Effector memory CD8-positive, alpha-beta T cell (primary cell): ENCODE measurements around the gene ADAMTS12.

Experiments used
- ATAC-seq: fragments of 150-1000 bp; cut with Tn5 transposase; replicated peaks from 2 replicates; pipeline ENCODE4 v1.10.0; 2021; ENCODE audit warnings: mild to moderate bottlenecking, moderate library complexity
- DNase-seq, 3 experiments: peaks; one replicate each; pipeline ENCODE4 v3.0.0; 2021
- H3K27ac Mint-ChIP-seq, 2 donors: one replicate each; pipeline ENCODE4 v1.8.0; 2022; ENCODE audit warnings: mild to moderate bottlenecking in 2 of 2, mixed read lengths in 2 of 2, moderate library complexity in 2 of 2
- H3K27me3 Mint-ChIP-seq, 2 donors: one replicate each; pipeline ENCODE4 v1.8.0; 2022; ENCODE audit warnings: mixed read lengths in 2 of 2
- H3K36me3 Mint-ChIP-seq: one replicate; pipeline ENCODE4 v1.8.0; 2022; ENCODE audit warnings: mild to moderate bottlenecking, moderate library complexity, mixed read lengths; ENCODE audit not compliant: insufficient read depth
- H3K4me1 Mint-ChIP-seq, 2 donors: one replicate each; pipeline ENCODE4 v1.8.0; 2022; ENCODE audit warnings: low read depth in 2 of 2, mixed read lengths in 2 of 2
- H3K4me3 Mint-ChIP-seq, 2 donors: one replicate each; pipeline ENCODE4 v1.8.0; 2022; ENCODE audit warnings: mild to moderate bottlenecking in 2 of 2, mixed read lengths in 2 of 2, moderate library complexity in 2 of 2
- H3K9me3 Mint-ChIP-seq, 2 donors: one replicate each; pipeline ENCODE4 v1.8.0; 2022; ENCODE audit warnings: mixed read lengths in 2 of 2

The ADAMTS12 gene

DNA sequence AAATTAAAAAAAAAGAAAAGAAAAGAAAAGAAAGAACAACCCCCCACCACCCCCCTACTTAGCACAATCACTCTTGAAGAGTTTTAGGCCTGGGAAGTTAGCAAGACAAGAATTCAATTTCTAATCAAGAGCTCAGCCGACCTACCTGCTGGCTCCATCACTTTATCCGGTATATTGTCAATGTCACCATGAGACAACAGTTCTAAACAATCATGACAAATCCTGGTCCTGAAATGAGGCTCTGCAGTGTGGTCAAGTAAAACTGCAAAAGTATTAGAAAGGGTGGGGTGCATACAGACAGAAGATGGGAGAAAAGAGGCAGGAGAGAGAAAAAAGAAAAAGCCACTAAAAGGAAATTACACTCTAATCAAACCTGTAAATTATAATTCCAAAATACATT, 287.3 kb downstream of the ADAMTS12 start:
- ATAC-seq (no peak), DNase-seq (no peak)
- Mint-ChIP-seq H3K9me3 (no peaks in the 10 kb centered on the region), H3K4me1 (no peaks in the 10 kb centered on the region), H3K27ac (no peak overlapping the region), H3K27me3 (peaks cover 0 to 17% of the 10 kb centered on the region in 2 donors), H3K4me3 (no peak overlapping the region), H3K36me3 (no peaks in the 10 kb centered on the region)

DNA sequence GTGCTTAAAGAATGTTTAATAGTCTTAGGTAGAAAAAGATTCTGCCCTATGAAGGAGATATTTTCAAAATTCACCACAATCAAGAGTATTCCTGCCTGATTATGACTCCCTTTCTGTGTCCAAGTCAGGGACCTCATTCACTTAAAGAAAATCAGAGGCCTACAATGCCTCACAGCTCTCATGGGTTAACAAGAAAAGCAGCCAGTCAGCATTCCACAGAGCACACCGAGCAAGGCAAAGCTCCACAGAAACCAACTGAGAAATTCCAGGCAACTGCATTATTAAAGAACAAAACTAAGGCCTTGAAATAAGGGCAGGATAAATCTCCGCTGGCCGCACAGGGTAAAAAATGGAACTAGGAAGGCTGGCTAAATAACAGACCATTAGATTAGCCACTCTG, 289.9 kb downstream of the ADAMTS12 start:
- peaks cover 0 to 11% of the 10 kb centered on the region in 2 donors for H3K27me3 Mint-ChIP-seq
- no peaks in the 10 kb centered on the region for H3K4me1 Mint-ChIP-seq
- H3K36me3 Mint-ChIP-seq, result no peaks in the 10 kb centered on the region
- no peak for DNase-seq
- H3K27ac Mint-ChIP-seq, result no peak overlapping the region
- H3K9me3 Mint-ChIP-seq, result no peaks in the 10 kb centered on the region
- ATAC-seq, result no peak
- no peak overlapping the region for H3K4me3 Mint-ChIP-seq

GRCh38 chr5:33595303-33595702, 296.5 kb downstream of the ADAMTS12 start:
- no peak overlapping the region for H3K27ac Mint-ChIP-seq

GRCh38 chr5:33594006-33594405, 297.8 kb downstream of the ADAMTS12 start:
- Mint-ChIP-seq H3K36me3 (no peaks in the 10 kb centered on the region), H3K27ac (no peak overlapping the region), H3K9me3 (no peaks in the 10 kb centered on the region), H3K27me3 (peaks cover 5 to 7% of the 10 kb centered on the region in 2 donors), H3K4me3 (no peak overlapping the region), H3K4me1 (no peaks in the 10 kb centered on the region)
- no peak for ATAC-seq
- no peak for DNase-seq

More at GRCh38 chr5:33595303-33595702, 296.5 kb downstream of the ADAMTS12 start:
- Mint-ChIP-seq H3K9me3 (no peaks in the 10 kb centered on the region), H3K36me3 (no peaks in the 10 kb centered on the region), H3K4me1 (no peaks in the 10 kb centered on the region), H3K27me3 (peaks cover 5 to 7% of the 10 kb centered on the region in 2 donors), H3K4me3 (no peak overlapping the region)
- DNase-seq, result no peak
- no peak for ATAC-seq

GRCh38 chr5:33592245-33592644, 299.5 kb downstream of the ADAMTS12 start:
- H3K27ac Mint-ChIP-seq, result no peak overlapping the region
- no peaks in the 10 kb centered on the region for H3K36me3 Mint-ChIP-seq
- ATAC-seq (no peak), DNase-seq (no peak)
- no peaks in the 10 kb centered on the region for H3K4me1 Mint-ChIP-seq
- peaks cover 5 to 7% of the 10 kb centered on the region in 2 donors for H3K27me3 Mint-ChIP-seq
- no peak overlapping the region for H3K4me3 Mint-ChIP-seq
- H3K9me3 Mint-ChIP-seq, result no peaks in the 10 kb centered on the region

DNA sequence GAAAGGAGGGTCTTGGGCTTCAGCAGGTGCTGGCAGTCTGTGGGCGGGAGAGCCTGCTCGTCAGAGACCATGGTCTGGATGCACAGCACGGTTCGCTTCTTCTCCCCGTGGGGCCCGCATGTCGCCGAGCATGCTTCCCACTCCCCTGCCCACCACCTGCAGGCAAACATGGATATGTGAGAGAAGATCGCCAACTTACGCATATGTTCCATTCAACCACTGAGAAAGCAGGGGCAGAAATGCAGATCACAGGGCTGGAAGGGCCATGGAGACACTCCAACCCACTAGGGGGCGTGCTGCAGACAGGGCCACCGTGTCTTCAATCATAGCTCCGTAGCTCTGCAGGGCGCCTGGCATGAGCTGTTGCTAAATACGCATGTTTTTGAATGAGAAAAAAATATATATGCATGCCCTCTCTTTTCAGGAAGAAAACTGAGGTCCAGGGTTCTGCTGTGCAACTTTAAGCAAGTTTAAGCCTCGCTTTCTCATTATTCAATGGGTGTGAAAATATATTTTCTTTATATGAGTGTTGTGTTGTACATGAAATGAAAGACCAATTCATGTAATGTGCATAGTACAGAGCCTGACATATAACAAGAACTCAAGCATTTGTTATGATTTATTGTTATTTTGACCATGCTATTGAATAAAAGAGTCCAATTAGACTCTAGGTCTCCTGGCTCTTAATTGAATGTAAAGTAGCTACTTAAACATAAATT, 303.0 kb downstream of the ADAMTS12 start:
- no peak for ATAC-seq

GRCh38 chr5:33583332-33583731, 308.5 kb downstream of the ADAMTS12 start:
- H3K36me3 Mint-ChIP-seq, result no peaks in the 10 kb centered on the region
- ATAC-seq, result no peak
- H3K4me1 Mint-ChIP-seq, result no peaks in the 10 kb centered on the region
- H3K9me3 Mint-ChIP-seq, result no peaks in the 10 kb centered on the region
- peaks cover 9 to 11% of the 10 kb centered on the region in 2 donors for H3K27me3 Mint-ChIP-seq
- DNase-seq, result no peak
- no peak overlapping the region for H3K4me3 Mint-ChIP-seq
- no peak overlapping the region for H3K27ac Mint-ChIP-seq

More for the DNA sequence above, 303.0 kb downstream of the ADAMTS12 start:
- Mint-ChIP-seq H3K27ac (no peak overlapping the region), H3K4me1 (no peaks in the 10 kb centered on the region), H3K36me3 (no peaks in the 10 kb centered on the region), H3K4me3 (no peak overlapping the region), H3K9me3 (no peaks in the 10 kb centered on the region), H3K27me3 (no peaks in the 10 kb centered on the region)
- DNase-seq, result peak in 1 of 3 experiments; percentile 0

DNA sequence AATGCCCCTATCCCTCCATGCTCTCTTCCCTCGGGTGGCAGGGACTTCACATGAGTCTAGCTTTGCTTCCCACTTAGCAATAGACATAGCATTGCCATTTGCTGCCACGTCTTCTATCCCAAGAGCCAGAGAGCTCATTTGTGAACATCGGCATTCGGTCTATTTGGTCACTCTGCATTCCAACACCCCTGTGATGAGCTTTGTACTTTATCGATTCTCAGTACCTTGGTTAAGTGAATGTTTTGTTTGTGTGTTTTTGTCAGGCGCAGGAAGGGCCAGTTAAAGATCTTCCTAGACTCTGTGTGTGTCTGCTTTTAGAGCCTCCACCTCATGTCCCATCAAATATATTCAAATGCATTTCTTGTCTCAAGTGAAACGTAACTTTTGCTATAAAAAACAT, 309.4 kb downstream of the ADAMTS12 start:
- Mint-ChIP-seq H3K27me3 (peaks cover 9 to 11% of the 10 kb centered on the region in 2 donors), H3K27ac (no peak overlapping the region), H3K9me3 (peaks cover 0 to 2% of the 10 kb centered on the region in 2 donors), H3K36me3 (no peaks in the 10 kb centered on the region), H3K4me1 (no peaks in the 10 kb centered on the region), H3K4me3 (no peak overlapping the region)
- ATAC-seq (no peak), DNase-seq (no peak)

- peaks cover 9 to 23% of the 10 kb centered on the region in 2 donors for H3K27me3 Mint-ChIP-seq
- ATAC-seq (no peak), DNase-seq (no peak)
- H3K4me3 Mint-ChIP-seq, result no peak overlapping the region
- H3K9me3 Mint-ChIP-seq, result peaks cover 0 to 2% of the 10 kb centered on the region in 2 donors
- H3K36me3 Mint-ChIP-seq, result no peaks in the 10 kb centered on the region
- no peak overlapping the region for H3K27ac Mint-ChIP-seq
- H3K4me1 Mint-ChIP-seq, result no peaks in the 10 kb centered on the region
These were observed 312.0 kb downstream of the ADAMTS12 start for GRCh38 chr5:33579789-33580188.

DNA sequence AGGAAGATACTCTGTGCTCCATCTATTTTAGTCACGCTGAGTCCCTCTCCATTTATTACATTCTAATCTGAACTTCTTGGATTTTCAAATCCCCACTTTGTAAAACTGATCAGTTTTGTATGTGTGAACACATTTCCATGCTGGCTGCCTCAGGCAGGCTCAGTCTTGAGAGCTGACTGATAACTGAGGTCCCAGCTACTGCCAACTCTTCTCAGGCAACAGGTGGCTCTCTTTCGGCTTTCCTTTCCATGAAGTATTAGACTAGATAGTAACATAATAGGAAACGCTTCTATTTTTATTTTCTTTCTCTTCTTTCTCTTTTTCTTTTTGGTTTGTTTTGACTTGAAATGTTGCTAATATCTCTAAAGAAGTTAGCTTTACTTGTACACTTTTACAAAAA, 312.6 kb downstream of the ADAMTS12 start:
- ATAC-seq, result no peak
- no peak for DNase-seq

DNA sequence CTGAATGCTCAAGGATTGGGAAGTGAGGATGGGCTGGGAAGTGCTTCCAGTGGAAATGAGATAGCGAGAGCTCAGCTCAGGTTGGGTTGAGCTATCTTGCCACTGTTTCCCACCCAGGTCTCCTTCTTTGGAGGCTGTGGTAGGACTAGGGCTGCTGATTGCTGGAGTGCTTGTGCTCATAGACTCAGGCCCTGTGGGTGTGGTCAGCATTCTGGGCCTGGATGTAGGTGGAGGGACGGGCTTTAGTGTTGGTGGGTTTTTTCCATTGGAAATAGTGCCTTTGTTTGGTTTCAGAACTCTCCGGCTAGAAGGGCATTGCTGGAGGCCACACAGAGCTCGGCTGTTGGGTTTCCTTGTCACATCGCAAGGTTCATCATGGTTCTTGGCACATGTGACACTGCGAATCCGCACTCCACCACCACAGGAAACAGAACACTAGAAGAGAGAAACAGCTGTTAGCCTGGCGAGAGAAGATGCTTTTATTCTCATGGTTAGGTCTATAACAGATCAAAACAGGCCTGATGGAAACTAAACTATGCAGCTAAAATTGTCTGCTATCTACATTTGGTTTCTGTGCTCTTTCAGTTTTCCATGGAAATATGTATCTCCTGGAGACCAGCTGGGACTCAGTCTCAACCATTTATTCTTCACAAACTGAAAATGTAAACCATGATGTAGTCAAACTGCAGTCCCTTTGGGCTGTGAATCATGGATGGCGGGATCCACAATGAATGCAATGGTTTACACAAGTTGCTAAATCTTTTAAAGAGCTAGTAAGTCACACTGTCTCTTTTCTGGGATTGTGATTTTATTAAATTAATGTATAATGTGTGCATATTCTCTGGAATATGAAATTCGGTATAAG, 314.8 kb downstream of the ADAMTS12 start:
- no peak overlapping the region for H3K4me3 Mint-ChIP-seq
- H3K27me3 Mint-ChIP-seq, result peaks cover 9 to 23% of the 10 kb centered on the region in 2 donors
- H3K4me1 Mint-ChIP-seq, result no peaks in the 10 kb centered on the region
- H3K27ac Mint-ChIP-seq, result no peak overlapping the region
- peaks cover 0 to 2% of the 10 kb centered on the region in 2 donors for H3K9me3 Mint-ChIP-seq
- ATAC-seq (no peak), DNase-seq (no peak)
- H3K36me3 Mint-ChIP-seq, result no peaks in the 10 kb centered on the region

More for the DNA sequence above, 312.6 kb downstream of the ADAMTS12 start:
- Mint-ChIP-seq H3K4me3 (no peak overlapping the region), H3K27me3 (peaks cover 9 to 23% of the 10 kb centered on the region in 2 donors), H3K27ac (no peak overlapping the region), H3K4me1 (no peaks in the 10 kb centered on the region), H3K9me3 (peaks cover 0 to 2% of the 10 kb centered on the region in 2 donors), H3K36me3 (no peaks in the 10 kb centered on the region)

DNA sequence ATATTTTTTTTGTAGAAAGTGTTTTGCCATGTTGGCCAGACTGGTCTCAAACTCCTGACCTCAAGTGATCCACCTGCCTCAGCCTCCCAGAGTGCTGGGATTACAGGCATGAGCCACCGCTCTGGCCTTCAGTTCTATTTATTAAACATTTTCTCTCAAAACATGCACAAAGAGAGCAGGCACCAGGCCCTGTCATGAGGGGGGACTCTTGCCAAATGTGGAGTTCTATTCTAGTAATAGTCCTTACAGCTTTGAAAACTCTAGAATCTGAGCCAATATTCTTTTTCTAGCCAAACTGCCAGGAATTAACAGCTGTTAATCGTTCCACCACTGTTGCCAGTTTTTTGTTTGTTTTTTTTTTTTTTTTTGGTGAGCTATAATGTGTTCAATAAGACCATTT, 326.5 kb downstream of the ADAMTS12 start:
- Mint-ChIP-seq H3K27ac (no peak overlapping the region), H3K9me3 (no peaks in the 10 kb centered on the region), H3K36me3 (no peaks in the 10 kb centered on the region), H3K4me1 (no peaks in the 10 kb centered on the region), H3K27me3 (peaks cover 13% of the 10 kb centered on the region in 2 donors), H3K4me3 (no peak overlapping the region)
- ATAC-seq (no peak), DNase-seq (no peak)

- no peak for ATAC-seq
- H3K27me3 Mint-ChIP-seq, result peaks cover 8 to 13% of the 10 kb centered on the region in 2 donors
- no peaks in the 10 kb centered on the region for H3K36me3 Mint-ChIP-seq
- DNase-seq, result no peak
- no peak overlapping the region for H3K27ac Mint-ChIP-seq
- no peaks in the 10 kb centered on the region for H3K9me3 Mint-ChIP-seq
- H3K4me1 Mint-ChIP-seq, result no peaks in the 10 kb centered on the region
- H3K4me3 Mint-ChIP-seq, result no peak overlapping the region
These were observed 327.5 kb downstream of the ADAMTS12 start for GRCh38 chr5:33563983-33564908.
